Measurements from ENCODE around the gene TSNAX.

Gene TSNAX

GRCh38 chr1:231546693-231547092, 18.2 kb downstream of the TSNAX start:
- Histone ChIP-seq H3K4me3 (ENCODE audit: low read length, poor library complexity, severe bottlenecking) (no peak overlapping the region), H3K4me1 (ENCODE audit: insufficient read depth, low read length, poor library complexity, severe bottlenecking) (no peaks in the 10 kb centered on the region), H4K20me1 (ENCODE audit: insufficient read depth, low read length, poor library complexity, severe bottlenecking) (peaks cover 15% of the 10 kb centered on the region), H3K79me2 (ENCODE audit: insufficient read depth, low read length) (peaks cover 15% of the 10 kb centered on the region; the same call in 1 of the 2 replicates), H3K4me2 (ENCODE audit: low read depth, low read length, poor library complexity, severe bottlenecking) (no peak overlapping the region), H3F3A (ENCODE audit: low read depth) (no peaks in the 10 kb centered on the region), H3K9me2 (replicated peaks; ENCODE audit: low read depth, low read length) (no peaks in the 10 kb centered on the region), H3K27me3 (ENCODE audit: insufficient read depth, low read length, poor library complexity, severe bottlenecking) (no peaks in the 10 kb centered on the region), H3K9ac (ENCODE audit: low read depth, low read length, poor library complexity, severe bottlenecking) (no peak overlapping the region), H3K36me3 (ENCODE audit: insufficient read depth, low read length) (peaks cover 51% of the 10 kb centered on the region; the same call in 1 of the 2 replicates), H3K9me3 (ENCODE audit: insufficient read depth, low read depth, low read length) (no peaks in the 10 kb centered on the region), H2AFZ (ENCODE audit: low read length) (no peak overlapping the region)
- TF ChIP-seq CTCF (conservative IDR thresholded peaks at IDR 0.05; ENCODE audit: low read length) (no peak), EZH2phosphoT487 (IDR thresholded peaks at IDR 0.05; ENCODE audit: borderline replicate concordance) (no peak)

- Histone ChIP-seq H2AFZ (ENCODE audit: low read length) (no peak overlapping the region), H3K4me1 (ENCODE audit: insufficient read depth, low read length, poor library complexity, severe bottlenecking) (no peaks in the 10 kb centered on the region), H3K9ac (ENCODE audit: low read depth, low read length, poor library complexity, severe bottlenecking) (no peak overlapping the region), H3K9me3 (ENCODE audit: insufficient read depth, low read depth, low read length) (no peaks in the 10 kb centered on the region), H3F3A (ENCODE audit: low read depth) (no peaks in the 10 kb centered on the region), H3K4me3 (ENCODE audit: low read length, poor library complexity, severe bottlenecking) (no peak overlapping the region), H3K36me3 (ENCODE audit: insufficient read depth, low read length) (peaks cover 30% of the 10 kb centered on the region; the same call in 1 of the 2 replicates), H4K20me1 (ENCODE audit: insufficient read depth, low read length, poor library complexity, severe bottlenecking) (peaks cover 11% of the 10 kb centered on the region), H3K9me2 (replicated peaks; ENCODE audit: low read depth, low read length) (no peaks in the 10 kb centered on the region), H3K79me2 (ENCODE audit: insufficient read depth, low read length) (peaks cover 12% of the 10 kb centered on the region; the same call in 1 of the 2 replicates), H3K4me2 (ENCODE audit: low read depth, low read length, poor library complexity, severe bottlenecking) (no peak overlapping the region), H3K27me3 (ENCODE audit: insufficient read depth, low read length, poor library complexity, severe bottlenecking) (no peaks in the 10 kb centered on the region)
- no peak for TF ChIP-seq EZH2phosphoT487 (IDR thresholded peaks at IDR 0.05; ENCODE audit: borderline replicate concordance)
- no peak for TF ChIP-seq CTCF (conservative IDR thresholded peaks at IDR 0.05; ENCODE audit: low read length)
These were observed 21.4 kb downstream of the TSNAX start for GRCh38 chr1:231549733-231550447.

- Histone ChIP-seq H3K27me3 (ENCODE audit: insufficient read depth, low read length, poor library complexity, severe bottlenecking) (no peaks in the 10 kb centered on the region), H2AFZ (ENCODE audit: low read length) (no peak overlapping the region), H3K36me3 (ENCODE audit: insufficient read depth, low read length) (peaks cover 35% of the 10 kb centered on the region; the same call in 1 of the 2 replicates), H3K9ac (ENCODE audit: low read depth, low read length, poor library complexity, severe bottlenecking) (no peak overlapping the region), H3F3A (ENCODE audit: low read depth) (no peaks in the 10 kb centered on the region), H3K4me1 (ENCODE audit: insufficient read depth, low read length, poor library complexity, severe bottlenecking) (no peaks in the 10 kb centered on the region), H3K9me3 (ENCODE audit: insufficient read depth, low read depth, low read length) (no peaks in the 10 kb centered on the region), H3K9me2 (replicated peaks; ENCODE audit: low read depth, low read length) (no peaks in the 10 kb centered on the region), H3K4me3 (ENCODE audit: low read length, poor library complexity, severe bottlenecking) (no peak overlapping the region), H3K4me2 (ENCODE audit: low read depth, low read length, poor library complexity, severe bottlenecking) (no peak overlapping the region), H4K20me1 (ENCODE audit: insufficient read depth, low read length, poor library complexity, severe bottlenecking) (peaks cover 11% of the 10 kb centered on the region), H3K79me2 (ENCODE audit: insufficient read depth, low read length) (peaks cover 12% of the 10 kb centered on the region; the same call in 1 of the 2 replicates)
- TF ChIP-seq CTCF (conservative IDR thresholded peaks at IDR 0.05; ENCODE audit: low read length) (peak; percentile 74), EZH2phosphoT487 (IDR thresholded peaks at IDR 0.05; ENCODE audit: borderline replicate concordance) (no peak)
These were observed 21.9 kb downstream of the TSNAX start for GRCh38 chr1:231550448-231550781.
